ENCODE data around the gene IL20.

- TF ChIP-seq CTCF (IDR thresholded peaks at IDR 0.05; ENCODE audit: control extremely low read depth in 1 of 3, insufficient read depth in 1 of 3, low read depth in 1 of 3, low read length in 3 of 3): no peak
- TF ChIP-seq EZH2 (IDR thresholded peaks at IDR 0.05; ENCODE audit: low read depth, low read length, severe bottlenecking): no peak
- TF ChIP-seq POLR2AphosphoS5 (IDR thresholded peaks at IDR 0.05; ENCODE audit: low read depth, low read length): no peak
- no peak for TF ChIP-seq RAD21 (IDR thresholded peaks at IDR 0.05 in 1 of 2, conservative IDR thresholded peaks at IDR 0.05 in 1 of 2; ENCODE audit: low read depth in 2 of 2, low read length in 2 of 2)
- TF ChIP-seq NANOG (IDR thresholded peaks at IDR 0.05; ENCODE audit: insufficient read depth, low read depth, low read length, poor library complexity, severe bottlenecking): no peak
- no peak for TF ChIP-seq POLR2A (IDR thresholded peaks at IDR 0.05; ENCODE audit: control extremely low read depth in 1 of 2, low read depth in 2 of 2, low read length in 2 of 2)
- TF ChIP-seq TAF1 (IDR thresholded peaks at IDR 0.05; ENCODE audit: low read depth, low read length): no peak
- TF ChIP-seq, protein P1, sequence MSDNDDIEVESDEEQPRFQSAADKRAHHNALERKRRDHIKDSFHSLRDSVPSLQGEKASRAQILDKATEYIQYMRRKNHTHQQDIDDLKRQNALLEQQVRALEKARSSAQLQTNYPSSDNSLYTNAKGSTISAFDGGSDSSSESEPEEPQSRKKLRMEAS (IDR thresholded peaks at IDR 0.05): no peak
Measured at GRCh38 chr1:206915030-206915735, 49.8 kb downstream of the IL20 start.

Measured in H1 (cell line).